Measurements from ENCODE around the gene CARS1.

The CARS1 gene

DNA sequence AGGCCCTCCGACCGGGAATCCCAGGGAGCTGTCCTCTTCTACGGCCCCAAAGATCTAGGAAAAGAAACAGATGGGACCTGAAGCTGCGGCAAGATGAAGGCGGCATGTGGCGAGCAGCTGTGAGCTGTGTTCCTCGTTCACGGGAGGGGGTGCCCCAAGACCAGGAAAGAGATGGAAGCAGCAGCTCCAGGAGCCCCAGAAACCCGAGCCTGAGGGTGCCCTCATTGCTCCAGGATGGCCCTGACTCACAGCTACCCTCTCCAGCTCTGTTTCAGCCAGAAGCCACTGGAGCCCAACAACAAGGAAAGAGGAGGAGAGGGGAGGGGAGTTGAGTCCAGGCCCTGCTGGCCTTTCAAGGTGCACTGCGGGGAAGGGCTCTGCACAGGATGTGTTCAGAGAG is 41.4 kb downstream of the CARS1 start:
- H3K4me3 ChIP-seq (replicated peaks; ENCODE audit: insufficient read depth, low read length): no peak overlapping the region
- H3K27ac ChIP-seq (replicated peaks): no peak overlapping the region
- H3K27me3 ChIP-seq (ENCODE audit: insufficient read depth, poor library complexity, severe bottlenecking): no peaks in the 10 kb centered on the region
- no peak for TF ChIP-seq SPI1 (IDR thresholded peaks at IDR 0.05; ENCODE audit: borderline replicate concordance, low read depth)
- no peak for TF ChIP-seq POLR2AphosphoS5 (IDR thresholded peaks at IDR 0.05; ENCODE audit: low read depth)
- TF ChIP-seq GABPA (IDR thresholded peaks at IDR 0.05; ENCODE audit: low read depth): no peak
- TF ChIP-seq, protein P1, sequence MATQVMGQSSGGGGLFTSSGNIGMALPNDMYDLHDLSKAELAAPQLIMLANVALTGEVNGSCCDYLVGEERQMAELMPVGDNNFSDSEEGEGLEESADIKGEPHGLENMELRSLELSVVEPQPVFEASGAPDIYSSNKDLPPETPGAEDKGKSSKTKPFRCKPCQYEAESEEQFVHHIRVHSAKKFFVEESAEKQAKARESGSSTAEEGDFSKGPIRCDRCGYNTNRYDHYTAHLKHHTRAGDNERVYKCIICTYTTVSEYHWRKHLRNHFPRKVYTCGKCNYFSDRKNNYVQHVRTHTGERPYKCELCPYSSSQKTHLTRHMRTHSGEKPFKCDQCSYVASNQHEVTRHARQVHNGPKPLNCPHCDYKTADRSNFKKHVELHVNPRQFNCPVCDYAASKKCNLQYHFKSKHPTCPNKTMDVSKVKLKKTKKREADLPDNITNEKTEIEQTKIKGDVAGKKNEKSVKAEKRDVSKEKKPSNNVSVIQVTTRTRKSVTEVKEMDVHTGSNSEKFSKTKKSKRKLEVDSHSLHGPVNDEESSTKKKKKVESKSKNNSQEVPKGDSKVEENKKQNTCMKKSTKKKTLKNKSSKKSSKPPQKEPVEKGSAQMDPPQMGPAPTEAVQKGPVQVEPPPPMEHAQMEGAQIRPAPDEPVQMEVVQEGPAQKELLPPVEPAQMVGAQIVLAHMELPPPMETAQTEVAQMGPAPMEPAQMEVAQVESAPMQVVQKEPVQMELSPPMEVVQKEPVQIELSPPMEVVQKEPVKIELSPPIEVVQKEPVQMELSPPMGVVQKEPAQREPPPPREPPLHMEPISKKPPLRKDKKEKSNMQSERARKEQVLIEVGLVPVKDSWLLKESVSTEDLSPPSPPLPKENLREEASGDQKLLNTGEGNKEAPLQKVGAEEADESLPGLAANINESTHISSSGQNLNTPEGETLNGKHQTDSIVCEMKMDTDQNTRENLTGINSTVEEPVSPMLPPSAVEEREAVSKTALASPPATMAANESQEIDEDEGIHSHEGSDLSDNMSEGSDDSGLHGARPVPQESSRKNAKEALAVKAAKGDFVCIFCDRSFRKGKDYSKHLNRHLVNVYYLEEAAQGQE (IDR thresholded peaks at IDR 0.05; ENCODE audit: insufficient replicate concordance, low read depth): no peak
- no peak for TF ChIP-seq CTCF (IDR thresholded peaks at IDR 0.05; ENCODE audit: insufficient read depth, low read length)
- no peak for DNase-seq (ENCODE audit: low read depth in 1 of 2, low spot score in 1 of 2)

DNA sequence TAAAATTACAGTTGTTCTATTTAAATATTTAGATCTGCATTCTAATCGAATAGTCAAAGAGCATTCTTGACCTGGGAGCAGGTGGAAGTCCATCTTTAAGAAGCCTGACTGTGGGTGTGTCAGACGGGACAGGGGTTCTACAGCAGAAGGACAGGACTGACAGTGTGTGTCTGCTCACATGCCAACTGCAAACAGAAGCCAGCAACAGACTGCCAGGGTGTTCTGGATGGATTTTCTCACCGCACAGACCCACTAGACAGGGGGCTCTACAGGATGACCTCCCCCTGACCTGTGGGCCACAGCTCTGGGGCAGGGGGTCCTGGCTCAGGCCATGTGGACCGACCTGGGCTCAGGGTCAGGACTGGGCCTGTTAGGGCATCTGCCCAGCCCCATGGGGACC is 42.3 kb downstream of the CARS1 start:
- no peak for DNase-seq (ENCODE audit: low read depth in 1 of 2, low spot score in 1 of 2)
- Histone ChIP-seq H3K27ac (replicated peaks) (no peak overlapping the region), H3K27me3 (ENCODE audit: insufficient read depth, poor library complexity, severe bottlenecking) (no peaks in the 10 kb centered on the region), H3K4me3 (replicated peaks; ENCODE audit: insufficient read depth, low read length) (no peak overlapping the region)
- TF ChIP-seq CTCF (IDR thresholded peaks at IDR 0.05; ENCODE audit: insufficient read depth, low read length) (no peak), GABPA (IDR thresholded peaks at IDR 0.05; ENCODE audit: low read depth) (no peak), POLR2AphosphoS5 (IDR thresholded peaks at IDR 0.05; ENCODE audit: low read depth) (no peak), SPI1 (IDR thresholded peaks at IDR 0.05; ENCODE audit: borderline replicate concordance, low read depth) (no peak)
- TF ChIP-seq, protein P1 (IDR thresholded peaks at IDR 0.05; ENCODE audit: insufficient replicate concordance, low read depth): no peak

- Histone ChIP-seq H3K4me3 (replicated peaks; ENCODE audit: insufficient read depth, low read length) (no peak overlapping the region), H3K27me3 (ENCODE audit: insufficient read depth, poor library complexity, severe bottlenecking) (no peaks in the 10 kb centered on the region), H3K27ac (replicated peaks) (no peak overlapping the region)
- DNase-seq (ENCODE audit: low read depth in 1 of 2, low spot score in 1 of 2): no peak
- TF ChIP-seq GABPA (IDR thresholded peaks at IDR 0.05; ENCODE audit: low read depth) (no peak), CTCF (IDR thresholded peaks at IDR 0.05; ENCODE audit: insufficient read depth, low read length) (no peak), SPI1 (IDR thresholded peaks at IDR 0.05; ENCODE audit: borderline replicate concordance, low read depth) (no peak), POLR2AphosphoS5 (IDR thresholded peaks at IDR 0.05; ENCODE audit: low read depth) (no peak)
- TF ChIP-seq, protein P1 (IDR thresholded peaks at IDR 0.05; ENCODE audit: insufficient replicate concordance, low read depth): no peak
Observed at GRCh38 chr11:3014057-3014938, 42.9 kb downstream of the CARS1 start.

Measured in HL-60 (cell line).